A549 (cell line): ENCODE results near the gene FBXO11. TPM values are rescaled to one million over a fixed set of nuclear protein-coding genes. Genes with fewer than 3 reads are reported as not detected.
A peak's percentile ranks its signal among the peaks of the same experiment; 100 is the strongest.

Experiments used
- ATAC-seq, 2 experiments: fragments of 200-7000 bp in 1 of 2; fragments of >200 bp in 1 of 2; cut with Nextera tagmentation in 1 of 2; cut with Tn5 transposase in 1 of 2; 3 replicates each; pipeline versions ENCODE4 v1.8.0 to v1.9.1; 2018 to 2020; ENCODE audit warnings: mild to moderate bottlenecking in 1 of 2, moderate library complexity in 1 of 2
- CTCF ChIA-PET: fragments of 300-600 bp; sonication (Branson Sonifier 250); formaldehyde crosslinking; extraction: SDS; loops from one replicate; lab custom pipeline; 2021; ENCODE audit warnings: antibody characterized with exemption, inconsistent platforms; lab: Yijun Ruan, JAX
- POLR2A ChIA-PET: fragments of 350-600 bp; formaldehyde crosslinking; extraction: SDS; loops from one replicate; lab custom pipeline; 2021; ENCODE audit warnings: antibody characterized with exemption, inconsistent platforms; lab: Yijun Ruan, JAX
- DNase-seq, 2 experiments: peaks; one replicate each; pipeline versions ENCODE4 v3.0.0 to v3.0.0-alpha.2; 2011 to 2016; ENCODE audit warnings: low read depth in 1 of 2, low spot score in 1 of 2
- FAIRE-seq: peaks from 2 replicates; lab custom pipeline; 2011; peaks lifted over from hg19 to GRCh38; lab: Jason Lieb, UNC
- H3K27ac ChIP-seq, 2 experiments: fragments of >200 bp; sonication (Bioruptor Twin); formaldehyde crosslinking; 3 replicates each; pipeline ENCODE4 v1.5.1; 2016 to 2017
- H3K4me1 ChIP-seq: fragments of >200 bp; sonication (Bioruptor Twin); formaldehyde crosslinking; 3 replicates; pipeline ENCODE4 v1.6.1; 2016
- H3K4me2 ChIP-seq: fragments of >200 bp; sonication (Bioruptor Twin); formaldehyde crosslinking; 3 replicates; pipeline ENCODE4 v1.6.1; 2016
- H3K4me3 ChIP-seq: fragments of >200 bp; sonication (Bioruptor Twin); formaldehyde crosslinking; 3 replicates; pipeline ENCODE4 v1.5.1; 2016
- H3K9me3 ChIP-seq: fragments of >200 bp; sonication (Bioruptor Twin); formaldehyde crosslinking; 3 replicates; pipeline ENCODE4 v1.6.1; 2016
- CHD4 ChIP-seq: fragments of 200-600 bp; sonication (generic); IDR thresholded peaks from 2 replicates; pipeline ENCODE4 v1.6.1; 2016; ENCODE audit warnings: antibody characterized with exemption, mild to moderate bottlenecking, borderline replicate concordance
- EHF ChIP-seq: fragments of 250-450 bp; sonication (Bioruptor Pico); IDR thresholded peaks from 2 replicates; pipeline ENCODE4 v1.5.0; 2020; ENCODE audit warnings: mild to moderate bottlenecking
- ESRRA ChIP-seq: fragments of 150-350 bp; IDR thresholded peaks from 2 replicates; pipeline ENCODE4 v1.6.1; 2014; ENCODE audit warnings: mild to moderate bottlenecking, low read length, borderline replicate concordance
- FOSB ChIP-seq: fragments of 250-450 bp; sonication (Bioruptor Pico); IDR thresholded peaks from 2 replicates; pipeline ENCODE4 v1.5.0; 2020; ENCODE audit warnings: mild to moderate bottlenecking, moderate library complexity
- FOSL2 ChIP-seq, 2 experiments: fragments of 450-650 bp in 1 of 2; fragments of >200 bp in 1 of 2; sonication (Bioruptor Twin) in 1 of 2; formaldehyde crosslinking; IDR thresholded peaks; 2 replicates each; pipeline versions ENCODE4 v1.5.0 to v1.6.1; 2016 to 2020; ENCODE audit warnings: mild to moderate bottlenecking in 1 of 2, moderate library complexity in 1 of 2
- GATA3 ChIP-seq: IDR thresholded peaks from 2 replicates; pipeline ENCODE4 v1.6.1; 2012; ENCODE audit warnings: borderline replicate concordance
- HDAC2 ChIP-seq: fragments of 200-600 bp; sonication (generic); IDR thresholded peaks from 2 replicates; pipeline ENCODE4 v1.6.1; 2016
- HOXB13 ChIP-seq: fragments of 250-450 bp; sonication (Bioruptor Pico); IDR thresholded peaks from 2 replicates; pipeline ENCODE4 v1.5.0; 2020; ENCODE audit warnings: low read depth, mild to moderate bottlenecking, moderate library complexity
- JUNB ChIP-seq: fragments of >200 bp; sonication (Bioruptor Twin); formaldehyde crosslinking; IDR thresholded peaks from 2 replicates; pipeline ENCODE4 v1.6.1; 2016
- KDM5A ChIP-seq: fragments of 200-600 bp; sonication (generic); IDR thresholded peaks from 2 replicates; pipeline ENCODE4 v1.6.1; 2016; ENCODE audit warnings: antibody characterized with exemption, mild to moderate bottlenecking
- MYC ChIP-seq: IDR thresholded peaks from 2 replicates; pipeline ENCODE4 v1.6.1; 2012; ENCODE audit warnings: mild to moderate bottlenecking, inconsistent platforms, low read length, improper control_type of control experiment, borderline replicate concordance
- NR3C1 ChIP-seq: fragments of >200 bp; sonication (Bioruptor Twin); formaldehyde crosslinking; IDR thresholded peaks from 3 replicates; pipeline ENCODE4 v1.6.1; 2017
- POLR2A ChIP-seq: IDR thresholded peaks from 2 replicates; pipeline ENCODE4 v1.6.1; 2012; ENCODE audit warnings: mild to moderate bottlenecking, low read length
- POLR2AphosphoS2 ChIP-seq: conservative IDR thresholded peaks from 2 replicates; pipeline ENCODE4 v1.6.1; 2012; ENCODE audit warnings: low read length, improper control_type of control experiment, inconsistent platforms
- RARB ChIP-seq: fragments of 250-450 bp; sonication (Bioruptor Pico); IDR thresholded peaks from 2 replicates; pipeline ENCODE4 v1.8.0; 2021; ENCODE audit warnings: mild to moderate bottlenecking, moderate library complexity
- SMC3 ChIP-seq: fragments of >200 bp; sonication (Bioruptor Twin); formaldehyde crosslinking; IDR thresholded peaks from 3 replicates; pipeline ENCODE4 v1.6.1; 2018; ENCODE audit warnings: inconsistent platforms
- SREBF2 ChIP-seq: fragments of 450-650 bp; IDR thresholded peaks from 2 replicates; pipeline ENCODE4 v1.6.1; 2014; ENCODE audit warnings: mild to moderate bottlenecking, moderate library complexity
- TFCP2L1 ChIP-seq: fragments of 250-450 bp; sonication (Bioruptor Pico); IDR thresholded peaks from 2 replicates; pipeline ENCODE4 v1.5.0; 2021; ENCODE audit warnings: mild to moderate bottlenecking
- ZNF302 ChIP-seq: fragments of 250-450 bp; sonication (Bioruptor Pico); IDR thresholded peaks from 2 replicates; pipeline ENCODE4 v1.9.0; 2021; ENCODE audit warnings: inconsistent platforms, mild to moderate bottlenecking, moderate library complexity
- WGBS: methylation state at CpG from one replicate; pipeline ENCODE4 v1.1.6; 2017; ENCODE audit errors: missing lambda C conversion rate; 5-methylcytosine and 5-hydroxymethylcytosine counted together
- polyA plus RNA-seq, 4 experiments: library from polyadenylated mRNA; depleted of rRNA in 3 of 4; stranded (reverse); fragments of >200 nt; fragmentation: RNase III in 1 of 4; extraction: RNeasy Plus Mini Kit Qiagen cat#74134 plus additional on column Dnase treatment in 1 of 4; gene quantifications; 2 replicates in 3 of 4; 3 replicates in 1 of 4; pipeline ENCODE4 v1.2.3, GENCODE V29; 2011 to 2017
- TF ChIP-seq, protein P1 (sequence below): fragments of >200 bp; sonication (Bioruptor Twin); formaldehyde crosslinking; IDR thresholded peaks from 3 replicates; pipeline ENCODE4 v1.5.1; 2016
- TF ChIP-seq, protein P2 (sequence below): fragments of >200 bp; sonication (Bioruptor Twin); formaldehyde crosslinking; IDR thresholded peaks from 2 replicates; pipeline ENCODE4 v1.6.1; 2016
- TF ChIP-seq, protein P3 (sequence below): fragments of 250-450 bp; sonication (Bioruptor Pico); IDR thresholded peaks from 2 replicates; pipeline ENCODE4 v1.5.0; 2020; ENCODE audit warnings: low read depth, mild to moderate bottlenecking, moderate library complexity
- TF ChIP-seq, protein P4 (sequence below): fragments of 200-600 bp; sonication (generic); IDR thresholded peaks from 2 replicates; pipeline ENCODE4 v1.6.1; 2016; ENCODE audit warnings: antibody characterized with exemption, mild to moderate bottlenecking, moderate library complexity
- TF ChIP-seq, protein P5 (sequence below): fragments of 250-450 bp; sonication (Bioruptor Pico); IDR thresholded peaks from 2 replicates; pipeline ENCODE4 v1.5.0; 2021; ENCODE audit warnings: mild to moderate bottlenecking, moderate library complexity, borderline replicate concordance

Gene FBXO11
- polyA plus RNA-seq, 2 of the 4 experiments (the other 2 are of a cell fraction), result 51.1 to 61.4 TPM

DNA sequence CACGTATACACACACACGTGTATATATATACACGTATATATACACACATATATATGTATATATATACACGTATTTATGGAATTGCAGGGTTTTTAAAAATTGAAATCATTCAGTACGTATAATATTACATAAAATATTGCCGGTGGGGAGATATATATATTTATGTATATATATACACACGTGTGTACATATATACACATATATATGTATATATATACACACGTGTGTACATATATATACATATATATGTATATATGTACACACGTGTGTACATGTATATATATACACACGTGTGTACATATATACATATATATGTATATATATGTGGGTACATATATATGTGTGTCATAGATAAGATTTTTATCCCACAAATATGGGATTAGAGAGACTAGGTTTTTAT lies 5.4 kb downstream of the FBXO11 start:
- no peak overlapping the region for H3K27ac ChIP-seq
- H3K9me3 ChIP-seq, result no peaks in the 10 kb centered on the region
- TF ChIP-seq ESRRA (no peak), EHF (CRISPR knock-in tag) (no peak), CHD4 (no peak), HOXB13 (CRISPR knock-in tag) (no peak), FOSB (CRISPR knock-in tag) (no peak), SREBF2 (no peak), GATA3 (no peak), SMC3 (no peak), RARB (CRISPR knock-in tag) (no peak), KDM5A (no peak), POLR2A (no peak), HDAC2 (no peak), ZNF302 (CRISPR knock-in tag) (no peak)
- TF ChIP-seq, protein P1, sequence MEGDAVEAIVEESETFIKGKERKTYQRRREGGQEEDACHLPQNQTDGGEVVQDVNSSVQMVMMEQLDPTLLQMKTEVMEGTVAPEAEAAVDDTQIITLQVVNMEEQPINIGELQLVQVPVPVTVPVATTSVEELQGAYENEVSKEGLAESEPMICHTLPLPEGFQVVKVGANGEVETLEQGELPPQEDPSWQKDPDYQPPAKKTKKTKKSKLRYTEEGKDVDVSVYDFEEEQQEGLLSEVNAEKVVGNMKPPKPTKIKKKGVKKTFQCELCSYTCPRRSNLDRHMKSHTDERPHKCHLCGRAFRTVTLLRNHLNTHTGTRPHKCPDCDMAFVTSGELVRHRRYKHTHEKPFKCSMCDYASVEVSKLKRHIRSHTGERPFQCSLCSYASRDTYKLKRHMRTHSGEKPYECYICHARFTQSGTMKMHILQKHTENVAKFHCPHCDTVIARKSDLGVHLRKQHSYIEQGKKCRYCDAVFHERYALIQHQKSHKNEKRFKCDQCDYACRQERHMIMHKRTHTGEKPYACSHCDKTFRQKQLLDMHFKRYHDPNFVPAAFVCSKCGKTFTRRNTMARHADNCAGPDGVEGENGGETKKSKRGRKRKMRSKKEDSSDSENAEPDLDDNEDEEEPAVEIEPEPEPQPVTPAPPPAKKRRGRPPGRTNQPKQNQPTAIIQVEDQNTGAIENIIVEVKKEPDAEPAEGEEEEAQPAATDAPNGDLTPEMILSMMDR, result no peak
- TF ChIP-seq, protein P2, sequence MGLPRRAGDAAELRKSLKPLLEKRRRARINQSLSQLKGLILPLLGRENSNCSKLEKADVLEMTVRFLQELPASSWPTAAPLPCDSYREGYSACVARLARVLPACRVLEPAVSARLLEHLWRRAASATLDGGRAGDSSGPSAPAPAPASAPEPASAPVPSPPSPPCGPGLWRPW, result no peak
- TF ChIP-seq, protein P3, sequence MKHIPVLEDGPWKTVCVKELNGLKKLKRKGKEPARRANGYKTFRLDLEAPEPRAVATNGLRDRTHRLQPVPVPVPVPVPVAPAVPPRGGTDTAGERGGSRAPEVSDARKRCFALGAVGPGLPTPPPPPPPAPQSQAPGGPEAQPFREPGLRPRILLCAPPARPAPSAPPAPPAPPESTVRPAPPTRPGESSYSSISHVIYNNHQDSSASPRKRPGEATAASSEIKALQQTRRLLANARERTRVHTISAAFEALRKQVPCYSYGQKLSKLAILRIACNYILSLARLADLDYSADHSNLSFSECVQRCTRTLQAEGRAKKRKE, result no peak
- TF ChIP-seq, all 56 proteins: peak for 0
- no peak overlapping the region for H3K4me3 ChIP-seq
- ATAC-seq (no peak), DNase-seq (no peak), FAIRE-seq (no peak)
- H3K4me1 ChIP-seq, result peaks cover 34% of the 10 kb centered on the region; the same call in 2 of the 3 replicates
- 86% methylated on average over 10 of the region's 10 CpGs for WGBS
- no peak overlapping the region for H3K4me2 ChIP-seq
- ChIA-PET POLR2A (no interaction called here), CTCF (interaction anchor here (0.6 to 1.3 kb wide), 3 partner anchors 9 to 137 kb away, joined by 3 read pairs; no protein-coding TSS in a partner anchor)

DNA sequence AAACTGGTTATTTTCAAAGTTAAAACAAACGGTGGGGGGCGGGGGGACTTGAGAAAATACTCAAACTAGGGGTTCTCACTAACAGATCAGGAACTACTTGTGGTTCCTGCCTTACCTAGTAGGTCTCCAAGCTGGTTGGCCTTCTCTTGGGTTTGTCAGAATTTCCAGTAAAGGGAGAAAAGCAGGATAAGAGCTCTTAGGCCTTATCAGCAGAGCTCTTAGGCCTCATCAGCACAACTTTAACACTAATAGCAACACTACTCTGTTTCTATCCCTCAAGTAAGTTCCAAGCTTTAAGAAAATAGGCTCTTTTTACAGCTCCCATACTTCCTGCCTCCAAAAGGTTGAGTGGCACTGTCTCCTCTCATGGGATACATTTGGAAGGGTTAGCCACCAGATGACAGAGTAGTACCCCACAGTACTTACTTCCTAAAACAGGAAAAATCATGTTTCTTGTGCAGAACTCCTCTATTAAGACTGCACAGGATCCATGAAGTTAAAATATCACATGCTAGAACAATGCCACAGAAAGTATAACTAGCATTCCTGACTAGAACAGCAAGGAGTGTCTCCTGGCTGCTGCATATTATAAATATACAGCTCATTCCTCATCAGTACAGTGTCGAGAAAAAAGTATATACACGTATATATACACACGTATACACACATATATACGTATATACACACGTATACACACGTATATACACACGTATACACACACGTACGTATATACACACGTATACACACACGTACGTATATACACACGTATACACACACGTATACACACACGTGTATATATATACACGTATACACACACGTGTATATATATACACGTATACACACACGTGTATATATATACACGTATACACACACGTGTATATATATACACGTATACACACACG lies 6.1 kb downstream of the FBXO11 start:
- ChIA-PET CTCF (interaction anchor here (0.6 to 1.8 kb wide), 5 partner anchors 8 to 571 kb away, joined by 3 to 7 read pairs (median 3); no protein-coding TSS in a partner anchor), POLR2A (no interaction called here)
- WGBS, result 81% methylated on average over 25 of the region's 25 CpGs
- H3K9me3 ChIP-seq, result no peaks in the 10 kb centered on the region
- peaks cover 37% of the 10 kb centered on the region for H3K4me1 ChIP-seq
- no peak overlapping the region for H3K4me2 ChIP-seq
- FAIRE-seq (no peak), DNase-seq (no peak), ATAC-seq (peak in 1 of 2 experiments; percentile 8; a peak in 1 of 6 replicates)
- no peak for TF ChIP-seq NR3C1
- TF ChIP-seq, protein P3, result no peak
- no peak for TF ChIP-seq JUNB
- TF ChIP-seq, protein P4, sequence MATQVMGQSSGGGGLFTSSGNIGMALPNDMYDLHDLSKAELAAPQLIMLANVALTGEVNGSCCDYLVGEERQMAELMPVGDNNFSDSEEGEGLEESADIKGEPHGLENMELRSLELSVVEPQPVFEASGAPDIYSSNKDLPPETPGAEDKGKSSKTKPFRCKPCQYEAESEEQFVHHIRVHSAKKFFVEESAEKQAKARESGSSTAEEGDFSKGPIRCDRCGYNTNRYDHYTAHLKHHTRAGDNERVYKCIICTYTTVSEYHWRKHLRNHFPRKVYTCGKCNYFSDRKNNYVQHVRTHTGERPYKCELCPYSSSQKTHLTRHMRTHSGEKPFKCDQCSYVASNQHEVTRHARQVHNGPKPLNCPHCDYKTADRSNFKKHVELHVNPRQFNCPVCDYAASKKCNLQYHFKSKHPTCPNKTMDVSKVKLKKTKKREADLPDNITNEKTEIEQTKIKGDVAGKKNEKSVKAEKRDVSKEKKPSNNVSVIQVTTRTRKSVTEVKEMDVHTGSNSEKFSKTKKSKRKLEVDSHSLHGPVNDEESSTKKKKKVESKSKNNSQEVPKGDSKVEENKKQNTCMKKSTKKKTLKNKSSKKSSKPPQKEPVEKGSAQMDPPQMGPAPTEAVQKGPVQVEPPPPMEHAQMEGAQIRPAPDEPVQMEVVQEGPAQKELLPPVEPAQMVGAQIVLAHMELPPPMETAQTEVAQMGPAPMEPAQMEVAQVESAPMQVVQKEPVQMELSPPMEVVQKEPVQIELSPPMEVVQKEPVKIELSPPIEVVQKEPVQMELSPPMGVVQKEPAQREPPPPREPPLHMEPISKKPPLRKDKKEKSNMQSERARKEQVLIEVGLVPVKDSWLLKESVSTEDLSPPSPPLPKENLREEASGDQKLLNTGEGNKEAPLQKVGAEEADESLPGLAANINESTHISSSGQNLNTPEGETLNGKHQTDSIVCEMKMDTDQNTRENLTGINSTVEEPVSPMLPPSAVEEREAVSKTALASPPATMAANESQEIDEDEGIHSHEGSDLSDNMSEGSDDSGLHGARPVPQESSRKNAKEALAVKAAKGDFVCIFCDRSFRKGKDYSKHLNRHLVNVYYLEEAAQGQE, result no peak
- no peak for TF ChIP-seq TFCP2L1
- no peak for TF ChIP-seq KDM5A
- no peak for TF ChIP-seq MYC
- no peak for TF ChIP-seq POLR2AphosphoS2
- no peak for TF ChIP-seq FOSL2 (IDR thresholded peaks at IDR 0.05)
- TF ChIP-seq FOSL2 (CRISPR knock-in tag; IDR thresholded peaks at IDR 0.05), result no peak
- TF ChIP-seq, protein P5, sequence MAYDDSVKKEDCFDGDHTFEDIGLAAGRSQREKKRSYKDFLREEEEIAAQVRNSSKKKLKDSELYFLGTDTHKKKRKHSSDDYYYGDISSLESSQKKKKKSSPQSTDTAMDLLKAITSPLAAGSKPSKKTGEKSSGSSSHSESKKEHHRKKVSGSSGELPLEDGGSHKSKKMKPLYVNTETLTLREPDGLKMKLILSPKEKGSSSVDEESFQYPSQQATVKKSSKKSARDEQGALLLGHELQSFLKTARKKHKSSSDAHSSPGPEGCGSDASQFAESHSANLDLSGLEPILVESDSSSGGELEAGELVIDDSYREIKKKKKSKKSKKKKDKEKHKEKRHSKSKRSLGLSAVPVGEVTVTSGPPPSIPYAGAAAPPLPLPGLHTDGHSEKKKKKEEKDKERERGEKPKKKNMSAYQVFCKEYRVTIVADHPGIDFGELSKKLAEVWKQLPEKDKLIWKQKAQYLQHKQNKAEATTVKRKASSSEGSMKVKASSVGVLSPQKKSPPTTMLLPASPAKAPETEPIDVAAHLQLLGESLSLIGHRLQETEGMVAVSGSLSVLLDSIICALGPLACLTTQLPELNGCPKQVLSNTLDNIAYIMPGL (CRISPR knock-in tag), result no peak
- no peak overlapping the region for H3K4me3 ChIP-seq
- H3K27ac ChIP-seq, result no peak overlapping the region
